Mammary epithelial cell (primary cell): ENCODE data around the gene SLC43A3.

ENCODE experiments used
- CTCF ChIP-seq, 2 donors: IDR thresholded peaks in 1 of 2; conservative IDR thresholded peaks in 1 of 2; 2 replicates each; pipeline ENCODE4 v1.5.1; 2011 to 2012; ENCODE audit warnings: inconsistent platforms in 2 of 2, low read length in 2 of 2, mild to moderate bottlenecking in 2 of 2, control low read depth in 1 of 2, low read depth in 1 of 2; ENCODE audit not compliant: insufficient read depth in 1 of 2; ENCODE audit errors: extremely low read depth in 1 of 2
- EZH2 ChIP-seq: IDR thresholded peaks from 2 replicates; pipeline ENCODE4 v1.6.1; 2012; ENCODE audit warnings: low read length, inconsistent platforms, borderline replicate concordance

- peak in 1 of 2 donors; percentile 42 for TF ChIP-seq CTCF (conservative IDR thresholded peaks at IDR 0.05 in 1 of 2, IDR thresholded peaks at IDR 0.05 in 1 of 2; ENCODE audit: extremely low read depth in 1 of 2, insufficient read depth in 1 of 2, low read depth in 1 of 2, low read length in 2 of 2)
- no peak for TF ChIP-seq EZH2
Observed at GRCh38 chr11:57460022-57460757, 33.3 kb upstream of the SLC43A3 start, which contains the start of gene RTN4RL2.
